Endothelial cell of hepatic sinusoid (primary cell): ENCODE measurements around the gene TBXAS1.

Experiments used
- in situ Hi-C: cut with HindIII; loops from 2 replicates; pipeline ENCODE4 v1.10.0; 2017; ENCODE audit warnings: low sequenced_read_pairs

Gene TBXAS1

GRCh38 chr7:139993169-139993568, 164.1 kb downstream of the TBXAS1 start:
- in situ Hi-C loops: loop anchor here (5.0 kb wide), 1 partner anchor 211 kb away; no protein-coding TSS in a partner anchor

DNA sequence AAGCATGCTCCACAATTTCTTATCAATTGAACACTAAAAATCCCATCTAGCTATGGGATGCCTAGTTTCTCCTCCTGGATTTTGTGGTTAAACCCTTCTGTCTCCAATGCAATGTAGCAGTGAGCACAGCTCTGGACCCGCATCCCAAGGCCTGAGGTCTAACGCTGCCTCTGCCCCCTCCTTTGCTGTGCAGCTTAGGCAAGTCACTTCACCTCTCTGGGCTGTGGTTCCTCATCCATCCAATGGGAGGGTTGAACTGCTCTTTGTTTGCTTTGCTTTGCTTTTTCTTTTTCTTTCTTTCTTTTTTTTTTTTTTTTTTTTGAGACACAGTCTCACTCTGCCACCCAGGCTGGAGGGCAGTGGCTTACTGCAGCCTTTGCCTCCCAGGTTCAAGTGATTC, 164.5 kb downstream of the TBXAS1 start:
- in situ Hi-C loops: loop anchor here (5.0 kb wide), 1 partner anchor 211 kb away; no protein-coding TSS in a partner anchor

DNA sequence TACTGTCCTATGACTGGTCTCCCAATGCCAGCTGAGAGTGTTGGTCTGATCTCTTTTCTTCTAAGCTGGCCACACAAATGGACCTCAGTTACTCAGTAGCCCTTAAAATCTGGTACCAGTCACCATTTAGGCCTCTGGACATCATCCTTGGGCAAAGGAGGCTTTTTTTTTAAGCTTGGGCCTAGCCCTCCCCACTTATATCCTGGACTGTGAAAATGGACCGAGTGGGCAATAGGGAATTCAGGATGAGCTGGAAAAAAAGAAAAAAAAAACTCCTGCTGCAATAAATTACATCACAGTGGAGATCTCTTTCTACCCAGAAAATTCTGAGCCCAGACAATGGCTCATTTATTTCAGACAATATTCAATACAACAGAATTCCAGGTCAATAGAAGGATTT, 165.3 kb downstream of the TBXAS1 start:
- in situ Hi-C loops: loop anchor here (5.0 kb wide), 1 partner anchor 212 kb away; no protein-coding TSS in a partner anchor

- in situ Hi-C loops: no loop called here
These were observed 166.2 kb downstream of the TBXAS1 start for GRCh38 chr7:139995017-139995915.

GRCh38 chr7:139998572-139998971, 169.5 kb downstream of the TBXAS1 start:
- in situ Hi-C loops: no loop called here

GRCh38 chr7:139999516-139999915, 170.5 kb downstream of the TBXAS1 start:
- in situ Hi-C loops: no loop called here

DNA sequence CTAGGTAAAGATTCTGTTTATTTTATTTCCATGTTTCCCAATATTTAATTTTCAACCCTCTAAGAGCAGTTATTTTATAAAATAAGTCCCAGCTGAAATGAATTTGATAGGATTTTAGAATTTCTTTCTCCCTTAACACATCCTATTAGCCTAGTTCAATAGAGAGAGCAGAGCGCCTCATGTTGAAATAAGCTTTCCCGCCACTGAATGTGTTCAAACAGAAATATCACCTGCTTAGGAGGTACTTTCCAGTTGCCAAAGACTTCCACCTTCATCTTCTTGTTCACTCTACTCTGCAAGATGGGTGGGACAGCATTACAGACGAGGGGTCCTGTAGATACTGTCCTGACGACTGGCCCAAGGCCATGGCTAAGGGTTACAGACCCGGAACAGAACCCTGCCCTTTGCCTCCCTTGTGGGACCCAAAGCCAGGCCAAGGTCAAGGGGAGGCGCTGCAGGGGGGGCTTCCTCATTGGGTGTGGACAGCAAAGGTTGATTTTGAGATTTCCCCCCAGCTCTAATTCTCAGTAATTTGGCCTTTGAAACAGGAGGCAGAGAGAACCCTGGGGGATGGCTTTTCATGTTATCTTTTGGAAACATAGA, 171.7 kb downstream of the TBXAS1 start:
- in situ Hi-C loops: no loop called here

GRCh38 chr7:140003913-140004382, 174.9 kb downstream of the TBXAS1 start:
- in situ Hi-C loops: no loop called here

- in situ Hi-C loops: loop anchor here (5.0 kb wide), 3 partner anchors 32 to 507 kb away; no protein-coding TSS in a partner anchor
These were observed 175.6 kb downstream of the TBXAS1 start for GRCh38 chr7:140004672-140005071.

DNA sequence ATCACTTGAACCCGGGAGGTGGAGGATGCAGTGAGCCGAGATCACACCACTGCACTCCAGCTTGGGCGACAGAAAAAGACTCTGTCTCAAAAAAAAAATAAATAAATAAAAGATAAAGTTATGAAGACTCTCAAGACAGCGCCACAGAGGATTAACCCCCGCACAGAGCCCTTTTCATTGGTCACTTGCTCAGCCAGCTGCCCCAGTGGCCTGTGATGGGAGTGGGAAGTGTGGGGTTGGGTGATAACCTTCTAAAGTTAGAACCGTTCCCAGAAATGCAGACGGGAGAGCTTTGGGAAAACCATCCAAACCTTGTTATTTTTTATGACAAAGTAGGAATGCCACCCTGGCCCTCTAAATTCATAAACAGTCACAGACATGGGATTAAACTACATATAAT, 176.3 kb downstream of the TBXAS1 start:
- in situ Hi-C loops: loop anchor here (5.0 kb wide), 3 partner anchors 33 to 508 kb away; no protein-coding TSS in a partner anchor

DNA sequence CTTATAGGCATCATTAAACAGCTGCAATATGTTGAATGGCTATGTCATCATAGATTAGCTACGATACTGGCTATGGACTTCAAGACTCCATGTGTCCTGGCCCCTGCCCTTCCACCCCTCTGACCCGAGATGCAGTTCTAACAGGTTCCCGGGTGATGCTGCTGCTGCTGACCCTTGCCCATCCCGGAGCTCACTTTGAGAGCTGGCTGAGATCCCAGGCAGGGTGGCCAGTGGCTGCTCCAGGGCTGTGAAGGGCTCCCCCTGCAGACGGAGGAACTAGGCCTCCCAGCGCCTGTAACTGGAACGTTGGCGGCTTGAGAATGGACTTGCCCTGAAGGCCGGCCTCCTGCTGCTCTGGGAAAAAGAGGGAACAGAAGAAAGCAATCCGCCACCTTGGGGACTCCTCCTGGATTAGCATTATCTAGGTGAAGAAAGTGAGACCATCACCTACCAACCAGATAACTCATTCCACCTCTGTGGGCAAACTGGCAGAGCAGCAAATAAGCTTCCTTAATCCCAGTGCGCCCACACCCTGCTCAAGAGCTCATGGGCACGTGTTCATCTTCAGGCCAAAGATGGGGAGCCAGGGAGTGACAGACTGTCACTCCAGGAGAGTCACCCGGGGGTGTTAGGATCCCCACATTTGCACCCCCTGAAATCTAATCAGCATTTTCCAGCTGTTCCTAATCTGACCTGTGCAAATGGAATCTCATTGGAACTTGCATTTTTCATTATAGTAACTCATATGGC, 176.9 kb downstream of the TBXAS1 start:
- in situ Hi-C loops: loop anchor here (5.0 kb wide), 3 partner anchors 34 to 509 kb away; no protein-coding TSS in a partner anchor

DNA sequence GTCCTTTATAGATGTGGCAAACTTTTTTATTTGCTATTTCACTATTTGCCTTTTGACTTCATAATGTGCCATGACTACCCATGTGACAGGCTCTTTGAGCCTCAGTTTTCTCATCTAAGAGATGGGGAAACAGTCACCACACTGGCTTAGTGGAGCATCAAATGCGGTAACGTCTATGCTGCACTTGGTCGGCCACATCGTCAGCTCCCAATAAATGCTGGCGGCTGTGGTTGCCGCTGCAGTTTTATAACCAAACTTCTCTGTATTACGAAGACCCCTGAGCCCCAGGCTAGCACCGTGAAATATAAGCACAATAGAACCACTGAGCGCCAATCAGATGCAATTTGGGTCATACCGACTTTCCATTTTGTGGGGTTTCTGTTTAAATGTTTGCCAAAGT, 177.5 kb downstream of the TBXAS1 start:
- in situ Hi-C loops: loop anchor here (5.0 kb wide), 3 partner anchors 34 to 509 kb away; no protein-coding TSS in a partner anchor

GRCh38 chr7:140007051-140007690, 178.1 kb downstream of the TBXAS1 start:
- in situ Hi-C loops: loop anchor here (5.0 kb wide), 3 partner anchors 35 to 510 kb away; no protein-coding TSS in a partner anchor

DNA sequence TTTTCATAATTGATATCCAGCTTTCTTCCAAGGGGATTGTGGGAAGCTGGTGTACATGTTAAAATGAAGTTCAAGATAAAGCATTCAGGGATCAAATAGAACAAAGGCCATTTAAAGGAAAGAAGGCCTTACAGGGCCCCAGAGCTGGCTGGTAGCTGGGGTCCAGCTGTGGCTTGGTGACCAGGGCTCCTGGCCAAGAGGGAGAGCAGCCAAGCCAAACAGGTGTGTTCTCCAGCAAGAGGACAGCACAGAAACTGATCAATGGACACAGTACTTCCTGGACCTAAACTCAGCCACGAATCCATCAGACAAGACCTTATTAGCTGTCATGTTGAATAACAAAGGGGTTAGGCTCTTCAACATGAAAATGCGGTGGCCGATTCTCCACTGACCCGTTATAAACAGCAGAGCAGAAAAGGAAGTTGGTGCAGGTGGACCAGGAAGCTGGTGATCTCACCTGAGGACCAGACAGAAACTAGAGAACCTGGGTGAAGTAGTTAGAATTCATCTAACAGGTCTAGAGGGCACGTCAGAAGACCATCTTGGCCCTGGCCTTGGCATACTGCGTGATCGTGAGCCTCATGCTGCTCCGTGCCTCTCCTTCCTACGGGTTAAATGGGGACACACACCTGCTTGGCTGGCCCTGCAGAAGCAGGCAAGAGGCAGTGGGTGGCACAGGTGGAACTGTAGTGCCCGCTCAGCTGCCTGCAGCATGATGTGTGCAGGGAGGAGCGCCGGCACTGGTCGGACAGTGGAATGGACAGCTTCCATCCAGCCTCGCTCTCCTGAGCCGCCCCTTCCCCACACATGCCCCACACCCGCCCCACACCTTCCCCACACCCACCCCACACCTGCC, 179.9 kb downstream of the TBXAS1 start:
- in situ Hi-C loops: loop anchor here (5.0 kb wide), 3 partner anchors 37 to 512 kb away; no protein-coding TSS in a partner anchor

GRCh38 chr7:140009735-140010134, 180.7 kb downstream of the TBXAS1 start:
- in situ Hi-C loops: loop anchor here (5.0 kb wide), 4 partner anchors 37 to 512 kb away; no protein-coding TSS in a partner anchor

DNA sequence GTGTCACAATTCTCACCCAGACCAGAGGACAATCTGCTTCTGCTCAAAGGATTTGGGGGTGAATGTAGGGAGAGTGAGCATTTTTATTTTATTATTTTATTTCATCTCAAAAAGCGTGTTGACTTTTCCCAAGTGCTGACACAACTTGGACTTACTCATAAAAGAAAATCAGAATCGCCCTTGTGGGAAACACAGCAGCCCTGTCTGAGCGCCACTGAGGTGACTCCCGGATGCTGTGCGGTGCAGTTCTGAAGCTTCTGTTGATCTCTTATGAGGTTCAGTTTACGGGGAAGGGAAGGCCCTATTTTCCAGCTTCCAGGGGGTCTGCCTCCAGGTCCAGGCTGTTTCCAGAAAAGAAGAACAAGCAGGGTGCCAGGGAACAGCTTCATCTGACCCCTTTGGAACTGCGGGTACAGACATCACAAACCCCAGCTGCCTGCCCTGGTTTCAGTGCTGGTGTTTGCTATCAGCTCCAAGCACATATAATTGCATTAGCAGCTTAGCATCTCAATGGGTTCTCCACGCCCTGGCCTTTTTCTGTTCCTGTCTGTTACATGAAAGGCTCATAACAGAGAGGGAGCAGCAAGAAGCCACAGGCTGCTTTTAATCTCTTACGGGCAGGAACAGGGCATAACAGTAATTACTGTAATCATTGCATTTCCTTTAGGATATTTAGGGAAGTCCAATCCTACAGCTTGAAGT, 181.3 kb downstream of the TBXAS1 start:
- in situ Hi-C loops: loop anchor here (5.0 kb wide), 1 partner anchor 448 kb away; no protein-coding TSS in a partner anchor

DNA sequence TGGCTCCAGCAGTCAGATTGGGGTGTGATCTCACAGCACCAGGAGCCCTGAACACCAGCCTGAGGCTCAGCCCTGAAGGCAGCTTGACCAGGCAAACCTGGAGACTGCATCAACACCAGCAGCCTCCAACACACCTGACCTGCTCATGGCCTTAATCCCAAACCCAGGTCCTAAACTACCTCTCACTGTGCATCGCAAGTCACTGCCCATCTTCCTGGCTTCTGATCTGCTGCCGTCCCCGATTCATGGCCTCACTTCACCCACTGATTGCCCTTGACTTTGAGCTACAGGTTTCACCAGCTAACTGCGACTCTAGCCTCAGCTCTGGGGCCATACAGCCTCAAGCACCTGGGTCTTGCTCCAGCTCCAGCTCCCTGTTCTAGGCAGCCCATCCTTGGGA, 184.6 kb downstream of the TBXAS1 start:
- in situ Hi-C loops: loop anchor here (5.0 kb wide), 1 partner anchor 451 kb away; no protein-coding TSS in a partner anchor

- in situ Hi-C loops: loop anchor here (5.0 kb wide), 1 partner anchor 452 kb away; no protein-coding TSS in a partner anchor
These were observed 185.1 kb downstream of the TBXAS1 start for GRCh38 chr7:140014123-140014522.
